ENCODE results near the gene TAAR8.

DNA sequence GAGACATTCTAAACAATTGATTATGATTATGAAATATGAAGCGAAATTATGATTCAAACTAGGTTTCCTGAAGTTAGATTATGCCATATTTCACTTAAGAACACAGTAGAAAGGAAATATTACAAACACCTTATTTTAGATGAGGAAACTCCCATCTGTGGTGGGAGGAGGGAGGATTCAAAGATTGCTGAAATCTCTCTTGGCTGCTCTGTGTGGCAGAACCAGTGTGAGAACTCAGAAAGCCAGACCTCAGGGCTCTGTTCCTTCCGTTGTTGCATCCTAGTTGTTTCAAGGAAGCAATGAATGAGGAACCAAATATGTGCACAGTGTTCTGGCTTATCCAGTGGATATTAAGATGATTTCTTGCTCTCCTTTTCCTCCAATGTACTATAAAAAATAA, 35.0 kb downstream of the TAAR8 start:
- TF ChIP-seq, protein P1, sequence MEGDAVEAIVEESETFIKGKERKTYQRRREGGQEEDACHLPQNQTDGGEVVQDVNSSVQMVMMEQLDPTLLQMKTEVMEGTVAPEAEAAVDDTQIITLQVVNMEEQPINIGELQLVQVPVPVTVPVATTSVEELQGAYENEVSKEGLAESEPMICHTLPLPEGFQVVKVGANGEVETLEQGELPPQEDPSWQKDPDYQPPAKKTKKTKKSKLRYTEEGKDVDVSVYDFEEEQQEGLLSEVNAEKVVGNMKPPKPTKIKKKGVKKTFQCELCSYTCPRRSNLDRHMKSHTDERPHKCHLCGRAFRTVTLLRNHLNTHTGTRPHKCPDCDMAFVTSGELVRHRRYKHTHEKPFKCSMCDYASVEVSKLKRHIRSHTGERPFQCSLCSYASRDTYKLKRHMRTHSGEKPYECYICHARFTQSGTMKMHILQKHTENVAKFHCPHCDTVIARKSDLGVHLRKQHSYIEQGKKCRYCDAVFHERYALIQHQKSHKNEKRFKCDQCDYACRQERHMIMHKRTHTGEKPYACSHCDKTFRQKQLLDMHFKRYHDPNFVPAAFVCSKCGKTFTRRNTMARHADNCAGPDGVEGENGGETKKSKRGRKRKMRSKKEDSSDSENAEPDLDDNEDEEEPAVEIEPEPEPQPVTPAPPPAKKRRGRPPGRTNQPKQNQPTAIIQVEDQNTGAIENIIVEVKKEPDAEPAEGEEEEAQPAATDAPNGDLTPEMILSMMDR (optimal IDR thresholded peaks at IDR 0.05 in 1 of 3, IDR thresholded peaks at IDR 0.05 in 1 of 3, conservative IDR thresholded peaks at IDR 0.05 in 1 of 3; ENCODE audit: extremely low read depth in 1 of 3, insufficient read depth in 2 of 3, low read length in 3 of 3), result no peak
- TF ChIP-seq EZH2 (IDR thresholded peaks at IDR 0.05; ENCODE audit: low read length), result no peak

Data from keratinocyte (primary cell).